HepG2 (cell line): ENCODE results near the gene MRPL38. TPM values are rescaled to one million over a fixed set of nuclear protein-coding genes. Genes with fewer than 3 reads are reported as not detected.

Experiments used
- BRCA1 ChIP-seq: sonication (generic); formaldehyde crosslinking; IDR thresholded peaks from 2 replicates; pipeline ENCODE4 v1.4.0; 2020; ENCODE audit warnings: missing genetic modification reagents
- CEBPB ChIP-seq: IDR thresholded peaks from 2 replicates; pipeline ENCODE4 v1.6.1; 2011; ENCODE audit warnings: low read depth, low read length, improper control_type of control experiment, borderline replicate concordance
- E2F1 ChIP-seq: sonication (generic); formaldehyde crosslinking; IDR thresholded peaks from 2 replicates; pipeline ENCODE4 v1.5.0; 2020; ENCODE audit warnings: missing genetic modification reagents
- GABPA ChIP-seq, 2 experiments: IDR thresholded peaks; 2 replicates each; pipeline ENCODE4 v1.6.1; 2011 to 2016; ENCODE audit warnings: low read depth in 2 of 2, low read length in 1 of 2, missing biosample characterization in 1 of 2, missing genetic modification characterization in 1 of 2
- MEF2D ChIP-seq: sonication (generic); formaldehyde crosslinking; IDR thresholded peaks from 2 replicates; pipeline ENCODE4 v1.5.1; 2020; ENCODE audit warnings: mild to moderate bottlenecking, missing genetic modification reagents
- NFIC ChIP-seq: IDR thresholded peaks from 2 replicates; pipeline ENCODE4 v1.6.1; 2012; ENCODE audit warnings: mild to moderate bottlenecking, low read length, inconsistent platforms
- NR0B2 ChIP-seq: sonication (generic); formaldehyde crosslinking; IDR thresholded peaks from 2 replicates; pipeline ENCODE4 v1.4.0; 2020; ENCODE audit warnings: mild to moderate bottlenecking, missing genetic modification reagents
- RBAK ChIP-seq: sonication (generic); formaldehyde crosslinking; IDR thresholded peaks from 2 replicates; pipeline ENCODE4 v1.5.1; 2020; ENCODE audit warnings: mild to moderate bottlenecking, missing genetic modification reagents
- SYNCRIP ChIP-seq: fragments of 200-400 bp; formaldehyde crosslinking; IDR thresholded peaks from 2 replicates; pipeline ENCODE4 v1.6.1; 2018; ENCODE audit warnings: mild to moderate bottlenecking, low read depth, low read length; ENCODE audit not compliant: insufficient read depth
- ZC3H13 ChIP-seq: sonication (generic); formaldehyde crosslinking; IDR thresholded peaks from 2 replicates; pipeline ENCODE4 v1.8.1; 2023; ENCODE audit warnings: mild to moderate bottlenecking, missing genetic modification reagents, moderate library complexity
- ZFP41 ChIP-seq: sonication (generic); formaldehyde crosslinking; IDR thresholded peaks from 2 replicates; pipeline ENCODE4 v1.4.0; 2020; ENCODE audit warnings: mild to moderate bottlenecking, missing genetic modification reagents, borderline replicate concordance
- ZNF550 ChIP-seq: sonication (generic); formaldehyde crosslinking; IDR thresholded peaks from 2 replicates; pipeline ENCODE4 v1.4.0; 2020; ENCODE audit warnings: mild to moderate bottlenecking, missing genetic modification reagents, borderline replicate concordance
- ZNF556 ChIP-seq: sonication (generic); formaldehyde crosslinking; IDR thresholded peaks from 2 replicates; pipeline ENCODE4 v1.4.0; 2020; ENCODE audit warnings: mild to moderate bottlenecking, missing genetic modification reagents, borderline replicate concordance
- ZNF674 ChIP-seq: sonication (generic); formaldehyde crosslinking; IDR thresholded peaks from 2 replicates; pipeline ENCODE4 v1.5.0; 2020; ENCODE audit warnings: low read depth, mild to moderate bottlenecking, missing genetic modification reagents
- ZNF839 ChIP-seq: sonication (generic); formaldehyde crosslinking; IDR thresholded peaks from 2 replicates; pipeline ENCODE4 v1.4.0; 2020; ENCODE audit warnings: missing genetic modification reagents, mild to moderate bottlenecking, borderline replicate concordance
- polyA plus RNA-seq, 8 experiments: library from polyadenylated mRNA; depleted of rRNA in 3 of 8; stranded (reverse) in 7 of 8; unstranded in 1 of 8; fragments of >200 nt; fragmentation: Illumina TruSeq in 4 of 8; extraction: Trizol in 4 of 8; gene quantifications; 2 replicates each; pipeline versions ENCODE4 v1.2.1 to v1.2.3, GENCODE V29; 2011 to 2016; ENCODE audit warnings: low read depth in 4 of 8, missing spikeins in 1 of 8, mixed read lengths in 1 of 8; ENCODE audit not compliant: insufficient read depth in 1 of 8
- total RNA-seq, 5 experiments: library from RNA; depleted of rRNA; stranded (reverse); fragments of >200 nt; fragmentation: Illumina TruSeq; extraction: Trizol; gene quantifications; 2 replicates each; pipeline ENCODE4 v1.2.3, GENCODE V29; 2016; ENCODE audit warnings: low read depth in 1 of 5
- TF ChIP-seq, protein P1 (sequence below): IDR thresholded peaks from 2 replicates; pipeline ENCODE4 v1.6.1; 2016; ENCODE audit warnings: missing biosample characterization, missing genetic modification reagents, low read depth
- TF ChIP-seq, protein P2 (sequence below), 2 experiments: IDR thresholded peaks; 2 replicates each; pipeline ENCODE4 v1.6.1; 2011 to 2012; ENCODE audit warnings: low read length in 2 of 2, borderline replicate concordance in 1 of 2, low read depth in 1 of 2, mild to moderate bottlenecking in 1 of 2, moderate library complexity in 1 of 2
- TF ChIP-seq, protein P3 (sequence below): IDR thresholded peaks from 2 replicates; pipeline ENCODE4 v1.6.1; 2016; ENCODE audit warnings: low read depth, control low read depth
- TF ChIP-seq, protein P4 (sequence below): fragments of 450-650 bp; IDR thresholded peaks from 2 replicates; pipeline ENCODE4 v1.6.1; 2017

The MRPL38 gene
- total and polyA plus RNA-seq, 2 of the 13 experiments (the other 11 are each of a cell fraction or from before 2014, with no cell fraction given) = 83.7 to 125 TPM

DNA sequence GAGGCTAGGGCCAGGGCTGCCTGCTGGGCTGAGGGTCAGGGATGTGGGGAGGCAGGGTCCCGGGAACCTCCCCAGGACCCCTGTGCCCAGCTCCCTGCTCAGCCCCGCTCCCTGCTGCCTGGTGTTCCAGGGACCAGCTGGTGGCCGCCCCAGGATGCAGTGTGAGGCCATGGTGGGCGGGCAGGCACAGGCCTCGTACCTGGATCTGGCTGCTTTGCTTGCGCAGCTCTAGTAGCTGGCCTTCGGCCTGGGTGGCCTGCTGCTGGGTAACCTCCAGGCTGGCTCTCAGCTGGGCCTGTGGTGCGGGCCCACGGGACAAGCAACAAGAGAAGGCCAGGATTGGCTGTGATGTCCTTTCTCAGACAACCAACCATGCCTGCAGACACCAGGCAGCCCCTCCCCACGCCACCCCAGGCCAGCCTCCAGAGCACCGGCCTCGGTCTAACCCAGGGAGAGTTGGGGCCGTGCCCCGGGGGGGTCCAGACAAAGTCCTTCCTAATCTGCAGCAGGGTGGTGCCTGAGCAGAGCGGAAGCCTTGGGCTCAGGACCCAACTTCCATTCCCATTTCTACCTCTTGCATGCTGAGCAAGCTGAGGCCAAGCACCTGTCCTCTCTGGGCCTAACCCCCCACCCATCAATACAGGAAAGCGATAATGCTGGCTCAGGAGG is 12.0 kb downstream of the MRPL38 start (continued):
- TF ChIP-seq, protein P1, sequence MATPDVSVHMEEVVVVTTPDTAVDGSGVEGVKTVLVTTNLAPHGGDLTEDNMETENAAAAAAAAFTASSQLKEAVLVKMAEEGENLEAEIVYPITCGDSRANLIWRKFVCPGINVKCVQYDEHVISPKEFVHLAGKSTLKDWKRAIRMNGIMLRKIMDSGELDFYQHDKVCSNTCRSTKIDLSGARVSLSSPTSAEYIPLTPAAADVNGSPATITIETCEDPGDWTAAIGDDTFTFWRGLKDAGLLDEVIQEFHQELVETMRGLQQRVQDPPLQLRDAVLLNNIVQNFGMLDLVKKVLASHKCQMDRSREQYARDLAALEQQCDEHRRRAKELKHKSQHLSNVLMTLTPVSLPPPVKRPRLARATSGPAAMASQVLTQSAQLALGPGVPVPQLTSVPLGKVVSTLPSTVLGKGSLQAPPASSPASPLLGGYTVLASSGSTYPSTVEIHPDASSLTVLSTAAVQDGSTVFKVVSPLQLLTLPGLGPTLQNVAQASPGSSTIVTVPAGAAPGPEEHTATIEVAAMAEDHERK = no peak
- TF ChIP-seq ZNF556 (CRISPR knock-in tag) (peak; percentile 53; the same call in 1 of the 2 replicates), GABPA (IDR thresholded peaks at IDR 0.05; ENCODE audit: low read depth, low read length) (no peak), GABPA (CRISPR knock-in tag; IDR thresholded peaks at IDR 0.05; ENCODE audit: low read depth) (no peak), E2F1 (CRISPR knock-in tag) (no peak), ZNF550 (CRISPR knock-in tag) (no peak), ZNF674 (CRISPR knock-in tag) (no peak), SYNCRIP (no peak), ZNF839 (peak; percentile 33; the same call in 1 of the 2 replicates), BRCA1 (CRISPR knock-in tag) (no peak), NR0B2 (CRISPR knock-in tag) (no peak), MEF2D (no peak), CEBPB (no peak), RBAK (0 out of 2 replicates have a peak, but pooled peaks have one; percentile 22), NFIC (no peak), ZC3H13 (CRISPR knock-in tag) (peak; percentile 90), ZFP41 (CRISPR knock-in tag) (no peak; the same call in 1 of the 2 replicates)
- TF ChIP-seq, protein P2, sequence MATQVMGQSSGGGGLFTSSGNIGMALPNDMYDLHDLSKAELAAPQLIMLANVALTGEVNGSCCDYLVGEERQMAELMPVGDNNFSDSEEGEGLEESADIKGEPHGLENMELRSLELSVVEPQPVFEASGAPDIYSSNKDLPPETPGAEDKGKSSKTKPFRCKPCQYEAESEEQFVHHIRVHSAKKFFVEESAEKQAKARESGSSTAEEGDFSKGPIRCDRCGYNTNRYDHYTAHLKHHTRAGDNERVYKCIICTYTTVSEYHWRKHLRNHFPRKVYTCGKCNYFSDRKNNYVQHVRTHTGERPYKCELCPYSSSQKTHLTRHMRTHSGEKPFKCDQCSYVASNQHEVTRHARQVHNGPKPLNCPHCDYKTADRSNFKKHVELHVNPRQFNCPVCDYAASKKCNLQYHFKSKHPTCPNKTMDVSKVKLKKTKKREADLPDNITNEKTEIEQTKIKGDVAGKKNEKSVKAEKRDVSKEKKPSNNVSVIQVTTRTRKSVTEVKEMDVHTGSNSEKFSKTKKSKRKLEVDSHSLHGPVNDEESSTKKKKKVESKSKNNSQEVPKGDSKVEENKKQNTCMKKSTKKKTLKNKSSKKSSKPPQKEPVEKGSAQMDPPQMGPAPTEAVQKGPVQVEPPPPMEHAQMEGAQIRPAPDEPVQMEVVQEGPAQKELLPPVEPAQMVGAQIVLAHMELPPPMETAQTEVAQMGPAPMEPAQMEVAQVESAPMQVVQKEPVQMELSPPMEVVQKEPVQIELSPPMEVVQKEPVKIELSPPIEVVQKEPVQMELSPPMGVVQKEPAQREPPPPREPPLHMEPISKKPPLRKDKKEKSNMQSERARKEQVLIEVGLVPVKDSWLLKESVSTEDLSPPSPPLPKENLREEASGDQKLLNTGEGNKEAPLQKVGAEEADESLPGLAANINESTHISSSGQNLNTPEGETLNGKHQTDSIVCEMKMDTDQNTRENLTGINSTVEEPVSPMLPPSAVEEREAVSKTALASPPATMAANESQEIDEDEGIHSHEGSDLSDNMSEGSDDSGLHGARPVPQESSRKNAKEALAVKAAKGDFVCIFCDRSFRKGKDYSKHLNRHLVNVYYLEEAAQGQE (IDR thresholded peaks at IDR 0.05; ENCODE audit: borderline replicate concordance in 1 of 2, low read depth in 1 of 2, low read length in 2 of 2) = no peak; a peak in 1 of 4 replicates
- TF ChIP-seq, protein P3, sequence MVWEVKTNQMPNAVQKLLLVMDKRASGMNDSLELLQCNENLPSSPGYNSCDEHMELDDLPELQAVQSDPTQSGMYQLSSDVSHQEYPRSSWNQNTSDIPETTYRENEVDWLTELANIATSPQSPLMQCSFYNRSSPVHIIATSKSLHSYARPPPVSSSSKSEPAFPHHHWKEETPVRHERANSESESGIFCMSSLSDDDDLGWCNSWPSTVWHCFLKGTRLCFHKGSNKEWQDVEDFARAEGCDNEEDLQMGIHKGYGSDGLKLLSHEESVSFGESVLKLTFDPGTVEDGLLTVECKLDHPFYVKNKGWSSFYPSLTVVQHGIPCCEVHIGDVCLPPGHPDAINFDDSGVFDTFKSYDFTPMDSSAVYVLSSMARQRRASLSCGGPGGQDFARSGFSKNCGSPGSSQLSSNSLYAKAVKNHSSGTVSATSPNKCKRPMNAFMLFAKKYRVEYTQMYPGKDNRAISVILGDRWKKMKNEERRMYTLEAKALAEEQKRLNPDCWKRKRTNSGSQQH (CRISPR knock-in tag) = peak; percentile 10
- TF ChIP-seq, protein P4, sequence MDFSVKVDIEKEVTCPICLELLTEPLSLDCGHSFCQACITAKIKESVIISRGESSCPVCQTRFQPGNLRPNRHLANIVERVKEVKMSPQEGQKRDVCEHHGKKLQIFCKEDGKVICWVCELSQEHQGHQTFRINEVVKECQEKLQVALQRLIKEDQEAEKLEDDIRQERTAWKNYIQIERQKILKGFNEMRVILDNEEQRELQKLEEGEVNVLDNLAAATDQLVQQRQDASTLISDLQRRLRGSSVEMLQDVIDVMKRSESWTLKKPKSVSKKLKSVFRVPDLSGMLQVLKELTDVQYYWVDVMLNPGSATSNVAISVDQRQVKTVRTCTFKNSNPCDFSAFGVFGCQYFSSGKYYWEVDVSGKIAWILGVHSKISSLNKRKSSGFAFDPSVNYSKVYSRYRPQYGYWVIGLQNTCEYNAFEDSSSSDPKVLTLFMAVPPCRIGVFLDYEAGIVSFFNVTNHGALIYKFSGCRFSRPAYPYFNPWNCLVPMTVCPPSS = no peak
